ENCODE measurements around the gene COL17A1.

The COL17A1 gene

DNA sequence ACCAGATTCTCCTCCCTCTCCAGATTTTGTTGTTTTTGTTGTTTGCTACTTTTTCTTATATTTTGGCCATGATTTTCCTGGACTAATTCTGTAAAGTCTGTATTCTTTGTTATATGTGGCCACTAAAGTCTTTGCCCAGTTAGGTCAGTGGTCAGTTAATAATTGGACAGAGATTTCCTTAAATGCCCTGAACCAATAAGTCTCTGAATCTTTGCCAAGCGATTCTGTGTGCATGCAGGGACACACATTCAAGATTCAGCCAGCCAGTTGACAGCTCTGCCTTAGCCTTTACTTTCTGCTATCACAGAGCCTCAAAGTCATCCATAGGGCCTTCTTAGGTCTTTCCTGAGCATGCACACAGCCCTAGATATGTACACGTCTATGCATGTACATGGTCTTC lies 11.0 kb upstream of the COL17A1 start:
- Histone ChIP-seq H3K27me3 (ENCODE audit: control insufficient read depth in 1 of 2, insufficient read depth in 2 of 2, low read length in 2 of 2) (no peaks in the 10 kb centered on the region), H3K9ac (ENCODE audit: low read length in 2 of 2) (no peak overlapping the region), H3K36me3 (ENCODE audit: control insufficient read depth in 2 of 2, insufficient read depth in 2 of 2, low read length in 2 of 2) (no peaks in the 10 kb centered on the region), H3K9me3 (ENCODE audit: control insufficient read depth in 2 of 2, low read length in 2 of 2) (peaks cover 0 to 6% of the 10 kb centered on the region in 2 donors), H3K4me3 (ENCODE audit: low read length in 2 of 2) (no peak overlapping the region), H3K27ac (ENCODE audit: low read length) (no peak overlapping the region), H3K4me1 (ENCODE audit: control insufficient read depth, insufficient read depth, low read length) (no peaks in the 10 kb centered on the region)

GRCh38 chr10:104092749-104093148 lies 7.1 kb upstream of the COL17A1 start:
- no peak overlapping the region for H3K9ac ChIP-seq (ENCODE audit: low read length in 2 of 2)

DNA sequence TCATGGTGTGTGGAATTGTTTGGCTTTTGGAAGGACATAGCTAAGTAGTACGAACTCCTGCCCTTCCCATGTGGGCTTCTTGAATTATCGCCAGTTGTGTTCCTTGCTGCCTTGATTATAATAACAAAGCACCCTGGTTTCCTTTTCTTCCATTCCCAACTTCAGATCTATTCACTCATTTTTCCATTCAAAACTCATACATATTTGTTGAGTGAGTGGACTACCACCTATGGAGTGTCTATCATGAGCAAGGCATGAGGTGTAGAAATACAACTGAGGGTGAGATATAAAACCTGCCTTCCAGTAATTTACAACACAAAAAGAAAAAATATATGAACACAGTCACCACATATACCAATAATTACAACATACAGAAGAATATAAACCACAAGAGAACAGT lies 4.9 kb upstream of the COL17A1 start:
- H3K27ac ChIP-seq (ENCODE audit: low read length): no peak overlapping the region
- H3K9ac ChIP-seq (ENCODE audit: low read length in 2 of 2): no peak overlapping the region
- no peaks in the 10 kb centered on the region for H3K27me3 ChIP-seq (ENCODE audit: control insufficient read depth in 1 of 2, insufficient read depth in 2 of 2, low read length in 2 of 2)
- H3K4me3 ChIP-seq (ENCODE audit: low read length in 2 of 2): no peak overlapping the region
- no peaks in the 10 kb centered on the region for H3K9me3 ChIP-seq (ENCODE audit: control insufficient read depth in 2 of 2, low read length in 2 of 2)
- no peaks in the 10 kb centered on the region for H3K4me1 ChIP-seq (ENCODE audit: control insufficient read depth, insufficient read depth, low read length)
- H3K36me3 ChIP-seq (ENCODE audit: control insufficient read depth in 2 of 2, insufficient read depth in 2 of 2, low read length in 2 of 2): no peaks in the 10 kb centered on the region

More at GRCh38 chr10:104092749-104093148, 7.1 kb upstream of the COL17A1 start:
- H3K9me3 ChIP-seq (ENCODE audit: control insufficient read depth in 2 of 2, low read length in 2 of 2): peaks cover 0 to 6% of the 10 kb centered on the region in 2 donors
- H3K4me1 ChIP-seq (ENCODE audit: control insufficient read depth, insufficient read depth, low read length): no peaks in the 10 kb centered on the region
- no peaks in the 10 kb centered on the region for H3K36me3 ChIP-seq (ENCODE audit: control insufficient read depth in 2 of 2, insufficient read depth in 2 of 2, low read length in 2 of 2)
- H3K27me3 ChIP-seq (ENCODE audit: control insufficient read depth in 1 of 2, insufficient read depth in 2 of 2, low read length in 2 of 2): no peaks in the 10 kb centered on the region
- no peak overlapping the region for H3K27ac ChIP-seq (ENCODE audit: low read length)
- no peak overlapping the region for H3K4me3 ChIP-seq (ENCODE audit: low read length in 2 of 2)

- H3K9me3 ChIP-seq (ENCODE audit: control insufficient read depth in 2 of 2, low read length in 2 of 2): no peaks in the 10 kb centered on the region
- H3K27me3 ChIP-seq (ENCODE audit: control insufficient read depth in 1 of 2, insufficient read depth in 2 of 2, low read length in 2 of 2): no peaks in the 10 kb centered on the region
- no peak overlapping the region for H3K4me3 ChIP-seq (ENCODE audit: low read length in 2 of 2)
- no peak overlapping the region for H3K27ac ChIP-seq (ENCODE audit: low read length)
- no peaks in the 10 kb centered on the region for H3K4me1 ChIP-seq (ENCODE audit: control insufficient read depth, insufficient read depth, low read length)
- H3K9ac ChIP-seq (ENCODE audit: low read length in 2 of 2): no peak overlapping the region
- H3K36me3 ChIP-seq (ENCODE audit: control insufficient read depth in 2 of 2, insufficient read depth in 2 of 2, low read length in 2 of 2): no peaks in the 10 kb centered on the region
Observed at GRCh38 chr10:104089621-104090020, 3.9 kb upstream of the COL17A1 start.

DNA sequence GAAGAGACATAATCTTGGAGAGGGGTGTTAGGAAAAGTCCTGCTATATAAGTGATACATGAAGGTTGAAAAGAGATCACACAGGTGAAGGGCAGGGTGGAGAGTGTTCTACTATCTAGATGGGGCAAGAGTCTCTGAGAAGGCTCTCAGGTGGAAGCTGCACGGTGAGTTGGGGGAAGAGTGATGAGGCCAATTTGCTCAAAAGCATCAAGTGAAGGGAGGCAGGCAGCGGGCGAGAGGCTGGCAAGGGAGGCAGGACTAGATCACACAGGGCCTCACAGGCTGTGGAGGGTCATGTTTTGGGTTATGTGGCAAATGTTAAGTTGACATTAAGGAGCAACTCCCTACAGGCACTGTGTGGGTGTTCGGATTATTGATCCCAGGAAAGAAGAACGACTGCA lies 2.6 kb upstream of the COL17A1 start:
- Histone ChIP-seq H3K36me3 (ENCODE audit: control insufficient read depth in 2 of 2, insufficient read depth in 2 of 2, low read length in 2 of 2) (no peaks in the 10 kb centered on the region), H3K27me3 (ENCODE audit: control insufficient read depth in 1 of 2, insufficient read depth in 2 of 2, low read length in 2 of 2) (no peaks in the 10 kb centered on the region), H3K4me1 (ENCODE audit: control insufficient read depth, insufficient read depth, low read length) (no peaks in the 10 kb centered on the region), H3K9ac (ENCODE audit: low read length in 2 of 2) (no peak overlapping the region), H3K4me3 (ENCODE audit: low read length in 2 of 2) (no peak overlapping the region), H3K27ac (ENCODE audit: low read length) (no peak overlapping the region), H3K9me3 (ENCODE audit: control insufficient read depth in 2 of 2, low read length in 2 of 2) (no peaks in the 10 kb centered on the region)

DNA sequence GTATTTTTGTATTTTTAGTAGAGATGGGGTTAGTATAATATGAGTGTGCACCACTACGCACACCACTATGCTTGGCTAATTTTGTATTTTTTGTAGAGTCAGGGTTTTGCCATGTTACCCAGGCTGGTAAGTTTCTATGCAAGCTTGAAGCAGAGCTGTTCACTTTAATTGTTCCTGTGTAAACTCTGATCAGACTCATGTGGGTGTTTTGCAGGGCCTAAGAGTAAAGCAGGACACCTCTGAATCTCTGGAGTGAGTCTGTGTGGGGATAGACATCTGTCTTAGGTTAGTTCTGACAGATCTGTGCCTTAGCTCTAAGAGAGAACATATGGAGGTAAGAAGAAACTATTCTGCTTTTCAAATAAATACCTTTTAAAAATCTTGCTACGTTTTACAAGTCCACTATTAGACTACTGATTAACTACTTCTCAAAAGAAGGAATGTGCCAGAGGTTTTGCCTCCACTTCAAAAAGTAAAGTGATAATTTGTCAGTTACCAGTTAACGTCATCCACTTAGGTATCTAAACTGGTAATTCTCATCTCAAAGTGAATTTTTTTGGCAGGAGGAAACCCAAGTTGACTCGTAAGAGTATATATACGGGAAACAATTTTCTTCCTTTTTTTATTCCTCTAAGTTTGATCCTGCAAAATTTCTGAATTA lies 1.1 kb downstream of the COL17A1 start:
- H3K9ac ChIP-seq (ENCODE audit: low read length in 2 of 2): no peak overlapping the region
- no peaks in the 10 kb centered on the region for H3K36me3 ChIP-seq (ENCODE audit: control insufficient read depth in 2 of 2, insufficient read depth in 2 of 2, low read length in 2 of 2)
- H3K9me3 ChIP-seq (ENCODE audit: control insufficient read depth in 2 of 2, low read length in 2 of 2): no peaks in the 10 kb centered on the region
- H3K27ac ChIP-seq (ENCODE audit: low read length): no peak overlapping the region
- no peaks in the 10 kb centered on the region for H3K27me3 ChIP-seq (ENCODE audit: control insufficient read depth in 1 of 2, insufficient read depth in 2 of 2, low read length in 2 of 2)
- H3K4me1 ChIP-seq (ENCODE audit: control insufficient read depth, insufficient read depth, low read length): peaks cover 3% of the 10 kb centered on the region
- no peak overlapping the region for H3K4me3 ChIP-seq (ENCODE audit: low read length in 2 of 2)

DNA sequence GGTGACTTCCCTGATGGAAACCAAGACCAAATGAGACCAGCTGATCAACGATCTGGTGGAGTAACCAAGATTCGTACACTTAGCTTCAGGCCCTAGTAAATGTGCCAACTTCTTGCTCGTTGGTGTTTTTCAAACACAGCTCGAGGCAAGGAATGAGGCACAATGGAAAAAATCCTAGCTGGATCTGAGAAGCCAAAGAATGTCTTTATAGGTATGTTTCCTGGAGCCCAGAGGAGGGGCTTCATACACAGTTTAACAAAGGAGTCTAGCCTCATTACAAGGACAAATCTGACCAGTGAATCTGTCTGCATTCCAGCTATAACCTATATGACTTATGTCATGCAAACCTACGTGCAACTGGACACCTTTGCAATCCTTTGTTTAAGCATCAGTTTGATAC lies 3.7 kb downstream of the COL17A1 start:
- Histone ChIP-seq H3K9me3 (ENCODE audit: control insufficient read depth in 2 of 2, low read length in 2 of 2) (no peaks in the 10 kb centered on the region), H3K9ac (ENCODE audit: low read length in 2 of 2) (no peak overlapping the region), H3K27me3 (ENCODE audit: control insufficient read depth in 1 of 2, insufficient read depth in 2 of 2, low read length in 2 of 2) (no peaks in the 10 kb centered on the region), H3K36me3 (ENCODE audit: control insufficient read depth in 2 of 2, insufficient read depth in 2 of 2, low read length in 2 of 2) (no peaks in the 10 kb centered on the region), H3K27ac (ENCODE audit: low read length) (no peak overlapping the region), H3K4me3 (ENCODE audit: low read length in 2 of 2) (no peak overlapping the region), H3K4me1 (ENCODE audit: control insufficient read depth, insufficient read depth, low read length) (peaks cover 3% of the 10 kb centered on the region)

DNA sequence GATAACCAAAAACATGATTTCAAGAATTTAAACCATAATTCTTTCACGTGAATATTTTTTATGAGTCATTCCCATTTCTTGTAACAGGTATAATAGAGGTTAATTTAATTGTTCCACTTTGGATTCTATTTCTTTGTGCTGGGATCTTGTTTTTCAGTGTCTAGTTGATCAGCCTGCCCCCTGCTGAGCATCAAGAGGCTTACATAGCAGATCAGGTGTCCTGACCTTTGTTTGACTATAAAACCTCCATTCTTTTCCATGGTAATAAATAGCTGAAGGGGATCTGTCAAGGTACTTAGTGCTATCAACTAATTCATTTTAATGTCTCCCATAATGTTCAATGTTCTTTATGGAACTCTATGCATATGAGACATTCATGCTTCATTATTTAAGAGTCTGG lies 4.9 kb downstream of the COL17A1 start:
- no peaks in the 10 kb centered on the region for H3K9me3 ChIP-seq (ENCODE audit: control insufficient read depth in 2 of 2, low read length in 2 of 2)
- H3K9ac ChIP-seq (ENCODE audit: low read length in 2 of 2): no peak overlapping the region
- H3K4me1 ChIP-seq (ENCODE audit: control insufficient read depth, insufficient read depth, low read length): peaks cover 3% of the 10 kb centered on the region
- no peak overlapping the region for H3K27ac ChIP-seq (ENCODE audit: low read length)
- H3K4me3 ChIP-seq (ENCODE audit: low read length in 2 of 2): no peak overlapping the region
- peaks cover 0 to 2% of the 10 kb centered on the region in 2 donors for H3K27me3 ChIP-seq (ENCODE audit: control insufficient read depth in 1 of 2, insufficient read depth in 2 of 2, low read length in 2 of 2)
- no peaks in the 10 kb centered on the region for H3K36me3 ChIP-seq (ENCODE audit: control insufficient read depth in 2 of 2, insufficient read depth in 2 of 2, low read length in 2 of 2)

DNA sequence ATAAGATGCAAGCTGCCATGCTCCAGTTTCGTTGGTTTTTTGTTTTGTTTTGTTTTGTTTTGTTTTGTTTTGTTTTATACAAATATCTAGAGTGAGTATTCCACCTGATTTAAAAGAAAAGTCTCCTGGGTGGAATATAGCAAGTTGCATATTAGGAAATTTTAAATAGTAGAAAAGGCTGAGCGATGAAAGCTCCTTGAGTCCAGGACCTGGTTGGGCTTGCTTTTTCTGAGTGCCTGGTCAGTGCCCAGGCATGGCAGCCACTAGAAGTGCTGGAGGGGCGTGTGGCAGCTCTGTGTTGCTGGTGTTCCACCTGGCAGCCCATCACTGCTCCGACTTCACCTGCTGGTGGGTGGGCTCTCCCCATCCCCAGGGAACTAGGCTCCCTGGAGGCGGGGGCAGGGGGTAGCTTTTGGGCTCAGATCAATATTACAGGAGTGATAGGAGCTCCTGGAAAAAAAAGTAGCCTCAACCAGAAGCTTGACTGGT lies 8.0 kb downstream of the COL17A1 start:
- H3K27ac ChIP-seq (ENCODE audit: low read length): no peak overlapping the region
- H3K36me3 ChIP-seq (ENCODE audit: control insufficient read depth in 2 of 2, insufficient read depth in 2 of 2, low read length in 2 of 2): no peaks in the 10 kb centered on the region
- H3K9me3 ChIP-seq (ENCODE audit: control insufficient read depth in 2 of 2, low read length in 2 of 2): no peaks in the 10 kb centered on the region

DNA sequence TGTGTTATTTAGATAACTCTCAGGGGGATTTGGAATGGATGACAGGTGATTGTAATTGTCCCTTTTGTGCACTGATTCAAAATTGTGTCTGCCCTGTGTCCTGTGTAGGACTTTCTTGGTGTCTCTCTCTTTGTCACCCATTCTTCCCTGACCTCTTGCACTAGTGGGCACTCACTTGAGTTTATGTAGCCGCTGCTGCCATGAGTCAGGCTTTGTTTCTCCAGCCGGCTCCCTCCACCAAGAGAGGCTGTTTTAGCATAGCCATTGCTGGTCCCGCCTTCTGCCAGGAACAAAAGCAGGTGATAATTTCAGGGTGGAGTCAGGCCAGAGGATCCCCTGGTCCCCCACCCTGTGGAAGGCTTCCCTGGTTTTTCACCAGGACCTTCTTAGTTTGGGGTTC lies 8.4 kb downstream of the COL17A1 start:
- Histone ChIP-seq H3K9ac (ENCODE audit: low read length in 2 of 2) (no peak overlapping the region), H3K4me3 (ENCODE audit: low read length in 2 of 2) (no peak overlapping the region), H3K4me1 (ENCODE audit: control insufficient read depth, insufficient read depth, low read length) (peaks cover 3% of the 10 kb centered on the region), H3K27ac (ENCODE audit: low read length) (no peak overlapping the region), H3K9me3 (ENCODE audit: control insufficient read depth in 2 of 2, low read length in 2 of 2) (no peaks in the 10 kb centered on the region), H3K36me3 (ENCODE audit: control insufficient read depth in 2 of 2, insufficient read depth in 2 of 2, low read length in 2 of 2) (no peaks in the 10 kb centered on the region), H3K27me3 (ENCODE audit: control insufficient read depth in 1 of 2, insufficient read depth in 2 of 2, low read length in 2 of 2) (peaks cover 2 to 3% of the 10 kb centered on the region in 2 donors)

More for the DNA sequence above, 8.0 kb downstream of the COL17A1 start:
- Histone ChIP-seq H3K4me3 (ENCODE audit: low read length in 2 of 2) (no peak overlapping the region), H3K4me1 (ENCODE audit: control insufficient read depth, insufficient read depth, low read length) (peaks cover 3% of the 10 kb centered on the region), H3K9ac (ENCODE audit: low read length in 2 of 2) (no peak overlapping the region), H3K27me3 (ENCODE audit: control insufficient read depth in 1 of 2, insufficient read depth in 2 of 2, low read length in 2 of 2) (peaks cover 2 to 3% of the 10 kb centered on the region in 2 donors)

- H3K4me3 ChIP-seq (ENCODE audit: low read length in 2 of 2): no peak overlapping the region
- peaks cover 2 to 3% of the 10 kb centered on the region in 2 donors for H3K27me3 ChIP-seq (ENCODE audit: control insufficient read depth in 1 of 2, insufficient read depth in 2 of 2, low read length in 2 of 2)
- H3K9me3 ChIP-seq (ENCODE audit: control insufficient read depth in 2 of 2, low read length in 2 of 2): no peaks in the 10 kb centered on the region
- peaks cover under 1% of the 10 kb centered on the region for H3K4me1 ChIP-seq (ENCODE audit: control insufficient read depth, insufficient read depth, low read length)
- H3K27ac ChIP-seq (ENCODE audit: low read length): no peak overlapping the region
- H3K9ac ChIP-seq (ENCODE audit: low read length in 2 of 2): no peak overlapping the region
- H3K36me3 ChIP-seq (ENCODE audit: control insufficient read depth in 2 of 2, insufficient read depth in 2 of 2, low read length in 2 of 2): no peaks in the 10 kb centered on the region
Observed at GRCh38 chr10:104076743-104077160, 8.9 kb downstream of the COL17A1 start.
